GM18499 (cell line): ENCODE results near the gene KCNK1.

Source experiments
- ATAC-seq: cut with Tn5 transposase; IDR thresholded peaks from one replicate; pipeline ENCODE4 v1.9.1; 2021; ENCODE audit warnings: moderate number of reproducible peaks; ENCODE audit not compliant: insufficient read depth, unreplicated experiment

The KCNK1 gene

DNA sequence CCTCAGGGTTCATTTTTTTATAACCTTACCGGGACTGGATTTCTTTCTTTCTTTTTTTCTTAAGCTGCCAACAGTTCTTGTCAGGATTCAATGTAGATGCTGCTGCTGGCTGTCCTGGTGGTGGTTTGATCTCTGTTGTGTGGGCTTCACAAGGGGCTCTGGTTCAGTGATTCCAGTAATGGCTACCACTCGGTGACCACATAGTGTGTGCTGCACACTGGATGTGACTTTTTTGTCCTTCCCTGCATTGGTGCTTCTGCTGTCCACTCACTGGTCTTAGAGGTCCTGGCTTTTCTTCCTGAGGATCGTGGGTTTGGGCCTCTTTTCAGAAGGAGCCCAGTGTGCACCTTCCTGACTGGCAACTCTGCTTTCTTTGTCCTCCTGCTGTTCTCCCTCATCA lies 18.5 kb downstream of the KCNK1 start:
- no peak for ATAC-seq

- ATAC-seq = no peak
Measured at GRCh38 chr1:233635765-233636502, 22.0 kb downstream of the KCNK1 start.

GRCh38 chr1:233636503-233636877 lies 22.6 kb downstream of the KCNK1 start:
- no peak for ATAC-seq

GRCh38 chr1:233638513-233638912 lies 24.6 kb downstream of the KCNK1 start:
- ATAC-seq = no peak

DNA sequence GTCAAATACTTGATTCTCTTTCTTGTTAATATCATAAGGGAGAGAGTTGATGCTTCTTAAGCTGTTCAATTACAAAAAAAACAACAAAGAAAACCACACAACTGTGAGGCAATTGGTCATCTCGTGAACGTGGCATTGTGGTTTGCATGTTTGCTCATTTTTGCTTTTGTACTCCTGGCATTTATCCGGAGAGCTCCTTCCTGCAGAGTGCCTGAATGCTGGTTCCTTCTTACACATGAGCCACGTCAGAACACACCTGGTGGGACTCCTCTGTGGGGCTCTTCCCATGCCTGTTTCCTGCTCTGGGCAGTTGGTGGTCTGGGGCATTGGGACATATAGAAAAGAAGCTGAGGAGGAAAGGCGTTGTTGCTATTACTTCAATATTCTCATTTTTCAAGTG lies 25.7 kb downstream of the KCNK1 start:
- ATAC-seq = no peak

- no peak for ATAC-seq
Measured at GRCh38 chr1:233640179-233640578, 26.3 kb downstream of the KCNK1 start.

DNA sequence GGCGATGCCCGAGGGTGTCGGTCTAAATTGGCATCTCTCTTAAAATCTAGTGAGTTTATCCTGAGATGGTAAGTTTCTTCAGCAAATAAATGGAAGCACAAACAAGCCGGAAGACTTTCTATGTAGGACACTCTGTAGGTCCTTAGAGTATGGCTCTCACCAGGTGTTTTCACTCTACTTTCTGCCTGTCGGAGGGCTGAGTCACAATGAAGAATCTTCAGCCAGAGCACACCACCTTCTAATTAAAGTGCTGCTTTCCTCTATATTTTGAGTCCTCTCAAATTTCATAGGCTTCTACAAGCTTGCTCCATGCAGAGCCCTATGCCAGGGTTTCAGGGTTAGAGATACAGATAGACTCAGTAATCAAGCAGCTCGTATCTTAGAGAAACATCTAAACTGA lies 27.1 kb downstream of the KCNK1 start:
- no peak for ATAC-seq

DNA sequence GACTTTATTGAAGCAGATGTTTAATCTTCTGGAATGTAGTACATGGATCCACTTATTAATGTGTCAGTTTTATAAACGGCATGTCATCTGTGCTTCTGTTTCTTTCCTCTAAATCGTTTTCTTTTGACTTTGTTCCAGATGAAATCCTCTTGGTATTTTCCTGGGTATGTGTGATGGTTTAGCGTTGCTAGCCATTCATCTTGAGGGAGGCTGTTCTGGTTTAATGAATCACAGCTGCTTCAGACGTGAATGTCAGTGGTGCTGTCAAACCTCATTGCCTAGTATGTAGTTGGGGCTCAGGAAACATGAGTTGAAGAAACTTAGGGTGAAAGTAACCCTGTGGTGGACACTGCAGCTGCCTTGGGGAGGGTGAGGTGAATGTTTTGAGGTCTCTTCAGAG lies 33.2 kb downstream of the KCNK1 start:
- no peak for ATAC-seq

DNA sequence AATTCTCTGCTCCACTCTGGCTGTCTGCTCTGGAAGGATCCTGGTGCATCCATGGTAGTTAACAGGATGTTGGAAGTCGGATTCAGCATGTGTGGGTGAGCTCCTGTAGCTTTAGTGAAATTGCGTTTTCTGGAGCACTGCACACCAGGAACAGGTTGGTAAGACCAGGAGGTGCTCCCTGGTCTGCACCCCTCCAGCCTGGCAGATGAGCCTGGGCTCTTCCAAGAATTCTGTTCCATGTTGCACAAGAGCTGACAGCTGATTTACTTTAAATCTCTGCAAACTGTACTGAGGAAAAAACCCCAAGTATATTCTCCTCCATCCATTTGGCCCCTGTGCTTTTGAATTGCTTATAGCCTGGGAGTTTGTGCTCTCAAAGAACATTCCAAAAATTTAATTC lies 33.7 kb downstream of the KCNK1 start:
- no peak for ATAC-seq

DNA sequence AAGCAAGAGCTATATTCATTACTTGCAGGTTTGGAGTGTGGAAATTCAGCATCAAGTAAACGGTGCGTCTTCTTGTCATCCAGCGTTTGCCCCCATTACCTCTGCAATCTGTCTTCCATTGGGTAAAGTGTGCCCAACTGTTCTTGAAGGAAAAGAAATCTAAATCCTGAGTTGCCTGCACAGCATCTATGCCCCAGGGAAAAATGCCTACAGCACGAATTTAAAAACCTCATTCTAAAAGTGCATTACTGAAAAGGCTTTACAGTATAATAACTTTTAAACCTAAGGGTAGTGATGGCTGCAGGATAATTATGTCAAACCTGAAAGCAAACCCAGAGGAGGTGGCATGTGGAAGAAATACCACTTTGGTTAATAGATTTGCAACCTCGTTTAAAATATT lies 37.2 kb downstream of the KCNK1 start:
- no peak for ATAC-seq

- no peak for ATAC-seq
Measured at GRCh38 chr1:233651563-233652233, 37.8 kb downstream of the KCNK1 start.

GRCh38 chr1:233652526-233652925 lies 38.6 kb downstream of the KCNK1 start:
- ATAC-seq = no peak

GRCh38 chr1:233654658-233655280 lies 40.9 kb downstream of the KCNK1 start:
- no peak for ATAC-seq

GRCh38 chr1:233655301-233655740 lies 41.4 kb downstream of the KCNK1 start:
- no peak for ATAC-seq

GRCh38 chr1:233656032-233656635 lies 42.2 kb downstream of the KCNK1 start:
- no peak for ATAC-seq

- no peak for ATAC-seq
Measured at GRCh38 chr1:233656687-233657086, 42.8 kb downstream of the KCNK1 start.

GRCh38 chr1:233657466-233657865 lies 43.6 kb downstream of the KCNK1 start:
- ATAC-seq = no peak

- ATAC-seq = no peak
Measured at GRCh38 chr1:233659495-233659894, 45.6 kb downstream of the KCNK1 start.

GRCh38 chr1:233661376-233662159 lies 47.7 kb downstream of the KCNK1 start:
- no peak for ATAC-seq

DNA sequence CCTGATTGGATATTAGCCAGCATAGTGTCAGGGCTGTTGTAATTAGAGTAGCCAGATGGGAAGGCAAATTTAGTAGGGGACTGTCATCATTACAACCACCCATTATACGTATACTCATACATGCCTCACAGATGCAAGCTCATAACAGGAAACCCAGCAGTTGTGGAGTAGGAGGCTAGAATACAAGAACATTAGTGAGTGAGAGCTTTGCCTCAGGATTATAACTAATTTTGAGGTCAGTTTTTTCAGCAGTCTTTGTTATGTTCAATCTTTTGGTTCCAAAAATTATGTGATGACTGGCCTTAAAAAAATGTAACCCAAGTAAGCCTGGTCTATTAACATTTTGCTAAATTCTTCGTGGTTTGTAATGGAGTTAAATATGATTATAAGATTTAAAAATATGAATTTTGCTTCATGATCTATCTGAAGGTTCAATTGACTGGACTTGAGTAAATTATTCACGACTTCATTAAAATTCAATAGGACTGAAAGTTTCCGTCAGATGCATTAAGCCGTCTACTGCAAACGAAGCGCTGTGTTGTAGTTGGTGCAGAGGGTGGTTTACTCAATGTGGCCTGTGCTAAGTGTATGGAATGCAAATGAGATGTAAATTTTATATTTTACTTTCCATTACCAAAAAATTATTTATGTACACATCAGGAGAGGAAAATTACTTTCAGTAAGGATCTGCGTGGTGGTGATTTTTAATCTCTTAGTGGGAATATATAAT lies 48.8 kb downstream of the KCNK1 start:
- no peak for ATAC-seq
